HG03175 (cell line): ENCODE data around the gene MDM4.

Source experiments
- ATAC-seq: cut with Tn5 transposase; IDR thresholded peaks from one replicate; pipeline ENCODE4 v1.9.1; 2021; ENCODE audit warnings: mild to moderate bottlenecking, moderate library complexity; ENCODE audit not compliant: unreplicated experiment

The MDM4 gene

GRCh38 chr1:204487256-204487615, 29.0 kb upstream of the MDM4 start:
- no peak for ATAC-seq

GRCh38 chr1:204491655-204492054, 24.6 kb upstream of the MDM4 start:
- no peak for ATAC-seq

- ATAC-seq = no peak
Measured at GRCh38 chr1:204493145-204493983, 22.8 kb upstream of the MDM4 start.

DNA sequence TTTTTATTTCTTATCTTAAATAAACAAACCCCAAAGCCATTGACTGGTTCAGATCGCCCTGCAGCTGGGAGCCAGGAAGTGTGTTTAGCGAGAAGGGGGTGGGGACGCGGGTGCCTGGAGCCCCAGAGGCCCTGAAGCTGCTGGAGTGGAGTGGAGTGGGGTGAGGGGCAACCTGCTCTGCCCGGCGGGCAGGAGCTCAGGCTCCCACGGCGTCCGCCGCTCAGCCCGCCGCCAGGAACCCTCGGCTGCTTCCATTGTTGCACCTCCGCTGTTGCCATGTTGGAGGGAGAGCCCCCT, 22.3 kb upstream of the MDM4 start:
- ATAC-seq = peak; percentile 35

DNA sequence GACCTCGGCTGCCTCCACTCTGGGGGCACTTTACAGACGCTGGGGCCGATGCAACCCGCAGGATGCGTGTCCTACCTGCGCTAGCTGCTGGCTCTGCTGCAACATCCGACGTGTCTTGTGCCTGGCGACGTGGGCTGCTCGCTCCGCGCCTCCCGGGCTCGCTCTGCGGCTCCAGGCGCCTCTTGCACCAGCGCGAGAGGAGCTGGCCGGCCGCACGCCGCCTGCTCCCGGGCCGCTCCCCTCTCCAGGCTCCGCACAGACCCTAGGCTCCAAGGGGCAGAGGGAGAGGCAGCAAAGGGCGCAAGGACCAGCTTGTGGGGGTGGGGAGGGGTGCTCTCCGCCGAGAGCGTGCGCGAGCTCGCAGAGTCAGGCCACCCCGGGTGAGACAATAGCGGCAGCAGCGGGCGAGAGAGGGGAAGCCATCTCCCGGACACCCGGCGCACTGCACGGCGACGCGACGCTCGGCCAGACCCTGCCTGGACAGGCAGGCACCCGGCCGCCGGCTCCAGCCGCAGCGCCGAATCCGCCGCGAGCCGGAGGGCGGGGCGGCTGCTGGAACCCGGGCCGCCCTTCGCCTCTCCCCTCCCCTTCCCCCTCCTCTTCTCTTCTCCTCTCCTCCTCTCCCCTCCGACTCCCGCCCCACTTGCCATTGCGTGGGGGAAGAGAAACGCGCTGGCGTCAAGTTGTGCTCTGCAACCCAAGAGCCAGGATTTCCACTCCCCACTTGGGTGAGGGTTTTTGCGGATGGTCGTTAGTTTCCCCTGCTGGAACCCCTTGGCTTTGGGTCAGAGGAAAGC, 21.7 kb upstream of the MDM4 start, which contains the start of gene PIK3C2B:
Gene PIK3C2B, minus strand, starts transcription at position 525 of the 797 bp plus-strand sequence. CDS start 25,003 bp downstream, outside the sequence.
- ATAC-seq = peak; percentile 88

DNA sequence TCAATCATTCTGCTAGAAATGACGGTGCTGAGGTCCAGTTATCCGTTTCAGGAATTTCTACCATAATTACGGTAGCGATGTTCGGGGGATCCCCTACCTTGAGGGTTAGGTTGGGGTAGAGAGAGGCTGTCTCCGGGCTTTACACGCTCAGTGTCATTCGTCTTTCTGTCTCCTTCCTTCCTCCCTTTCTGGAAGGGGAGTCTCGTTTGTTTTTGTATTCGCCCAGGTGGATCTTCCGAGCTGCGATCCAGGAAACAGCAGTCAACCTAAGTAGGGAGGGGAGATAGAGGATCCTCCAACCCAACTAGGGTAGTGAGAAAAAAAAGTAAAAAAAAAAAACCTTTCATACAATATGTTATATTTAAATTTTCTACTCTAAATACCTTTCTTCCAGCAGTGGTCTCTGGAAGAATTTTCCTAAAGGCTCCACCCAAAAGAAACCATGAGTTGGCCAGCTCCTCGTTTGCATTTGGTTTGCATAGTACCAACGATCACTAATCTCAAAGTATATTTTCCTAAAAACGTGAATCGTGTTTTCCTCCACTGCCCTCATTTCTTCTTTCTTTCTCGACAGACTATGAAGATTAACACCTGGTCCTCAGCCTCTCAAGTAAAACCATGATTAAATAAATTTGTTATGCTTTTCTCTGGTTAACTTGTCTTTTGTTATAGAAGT, 21.0 kb upstream of the MDM4 start:
- peak; percentile 21 for ATAC-seq

DNA sequence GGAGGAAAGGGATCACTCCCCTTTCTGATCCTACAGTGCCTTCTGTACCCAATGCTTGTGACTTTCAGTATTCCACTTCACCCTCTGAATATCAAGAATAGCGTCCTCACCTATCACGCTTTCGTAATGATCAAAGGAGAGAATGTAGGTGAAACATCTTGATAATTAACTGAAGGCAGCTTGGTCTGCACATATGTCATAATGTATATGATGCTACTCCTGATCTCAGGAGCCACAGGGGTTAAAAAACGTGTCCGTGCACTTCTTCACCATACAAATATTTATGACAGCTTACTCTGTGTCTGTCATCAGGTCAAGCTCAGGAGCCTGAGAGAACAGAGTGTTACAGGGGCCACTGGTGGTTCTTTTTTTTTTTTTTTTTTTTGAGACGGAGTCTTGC, 20.4 kb upstream of the MDM4 start:
- ATAC-seq = no peak

- ATAC-seq = no peak
Measured at GRCh38 chr1:204498981-204499380, 17.2 kb upstream of the MDM4 start.

- no peak for ATAC-seq
Measured at GRCh38 chr1:204499511-204500468, 16.4 kb upstream of the MDM4 start.

DNA sequence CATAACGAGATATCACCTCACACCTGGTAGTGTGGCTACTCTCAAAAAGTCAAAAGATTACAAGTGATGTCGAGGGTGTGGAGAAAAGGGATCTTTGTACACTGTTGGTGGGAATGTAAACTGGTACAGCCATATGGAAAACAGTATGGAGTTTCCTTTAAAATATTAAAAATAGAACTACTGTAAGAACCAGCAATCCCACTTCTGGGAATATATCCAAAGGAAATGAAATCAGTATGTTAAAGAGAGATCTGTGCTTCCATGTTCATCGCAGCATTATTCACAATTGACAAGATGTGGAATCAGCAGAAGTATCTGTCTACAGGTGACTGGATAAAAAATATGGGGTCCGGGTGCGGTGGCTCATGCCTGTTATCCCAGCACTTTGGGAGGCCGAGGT, 14.0 kb upstream of the MDM4 start:
- ATAC-seq = no peak

- no peak for ATAC-seq
Measured at GRCh38 chr1:204503122-204503912, 12.9 kb upstream of the MDM4 start.

DNA sequence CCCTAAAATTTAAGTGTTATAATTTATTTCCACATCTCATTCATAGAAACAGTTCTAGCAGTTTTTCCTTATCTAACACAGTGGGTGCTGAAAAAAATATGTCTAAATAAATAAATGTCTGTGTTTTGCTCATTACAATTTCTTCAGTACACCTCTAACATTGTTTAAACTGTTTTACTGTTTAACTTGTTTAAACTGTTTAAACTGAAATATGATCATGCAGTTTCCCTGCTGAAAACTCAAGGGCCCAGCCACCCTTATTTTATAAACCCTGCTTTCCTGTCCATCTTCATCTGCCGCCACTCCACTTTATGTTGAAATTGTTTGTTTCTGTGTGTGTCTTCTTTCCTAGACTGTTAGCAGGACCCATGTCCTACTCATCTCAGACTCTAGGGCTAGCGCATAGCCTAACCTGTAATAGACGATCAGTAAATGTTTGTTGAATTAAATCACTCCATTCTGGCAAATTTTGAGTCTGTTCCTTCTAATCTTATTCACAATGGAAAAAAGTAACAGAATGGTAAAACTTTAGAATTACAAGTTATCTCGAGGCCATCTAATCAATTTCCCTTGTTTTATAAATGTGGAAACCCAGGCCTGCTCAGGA, 12.2 kb upstream of the MDM4 start:
- no peak for ATAC-seq

DNA sequence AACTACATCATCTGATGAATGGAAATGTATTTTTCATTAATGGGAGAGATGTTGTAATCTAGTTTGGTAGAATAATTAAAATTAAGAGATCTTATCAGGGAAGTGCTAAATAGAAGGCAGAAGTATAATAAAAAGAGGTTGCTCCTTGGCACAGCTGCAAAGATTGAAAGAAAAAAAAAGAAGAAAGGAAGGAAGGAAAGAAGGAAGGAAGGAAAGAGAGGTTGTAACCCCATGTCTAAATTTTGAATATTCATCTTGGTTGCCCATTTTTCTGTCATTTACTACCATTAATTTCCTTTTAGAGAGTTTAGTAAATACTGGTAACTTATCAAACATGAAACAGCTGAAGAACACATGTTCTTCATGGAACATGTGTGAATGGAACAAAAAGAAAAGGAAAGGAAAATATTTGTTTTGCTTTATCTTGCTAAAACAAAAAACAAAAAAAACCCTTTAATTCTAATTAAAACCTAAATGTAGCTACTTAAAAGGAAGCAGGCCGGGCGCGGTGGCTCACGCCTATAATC, 10.5 kb upstream of the MDM4 start:
- no peak for ATAC-seq

GRCh38 chr1:204506201-204506968, 9.8 kb upstream of the MDM4 start:
- ATAC-seq = peak; percentile 68

DNA sequence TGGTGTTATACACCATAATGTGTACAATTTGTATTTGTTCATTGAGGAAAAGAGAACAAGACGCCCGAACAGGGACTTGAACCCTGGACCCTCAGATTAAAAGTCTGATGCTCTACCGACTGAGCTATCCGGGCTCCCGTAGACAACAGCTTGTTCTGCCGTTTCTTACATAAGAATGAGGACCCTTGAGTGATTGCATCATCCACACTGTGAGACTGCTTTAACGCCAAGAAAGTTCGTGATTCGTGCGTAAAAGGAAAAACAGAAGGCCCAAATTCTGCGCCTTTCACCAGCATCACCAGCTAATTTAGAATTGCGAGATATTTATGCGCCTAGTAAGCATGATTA, 9.3 kb upstream of the MDM4 start:
- ATAC-seq = peak; percentile 68

DNA sequence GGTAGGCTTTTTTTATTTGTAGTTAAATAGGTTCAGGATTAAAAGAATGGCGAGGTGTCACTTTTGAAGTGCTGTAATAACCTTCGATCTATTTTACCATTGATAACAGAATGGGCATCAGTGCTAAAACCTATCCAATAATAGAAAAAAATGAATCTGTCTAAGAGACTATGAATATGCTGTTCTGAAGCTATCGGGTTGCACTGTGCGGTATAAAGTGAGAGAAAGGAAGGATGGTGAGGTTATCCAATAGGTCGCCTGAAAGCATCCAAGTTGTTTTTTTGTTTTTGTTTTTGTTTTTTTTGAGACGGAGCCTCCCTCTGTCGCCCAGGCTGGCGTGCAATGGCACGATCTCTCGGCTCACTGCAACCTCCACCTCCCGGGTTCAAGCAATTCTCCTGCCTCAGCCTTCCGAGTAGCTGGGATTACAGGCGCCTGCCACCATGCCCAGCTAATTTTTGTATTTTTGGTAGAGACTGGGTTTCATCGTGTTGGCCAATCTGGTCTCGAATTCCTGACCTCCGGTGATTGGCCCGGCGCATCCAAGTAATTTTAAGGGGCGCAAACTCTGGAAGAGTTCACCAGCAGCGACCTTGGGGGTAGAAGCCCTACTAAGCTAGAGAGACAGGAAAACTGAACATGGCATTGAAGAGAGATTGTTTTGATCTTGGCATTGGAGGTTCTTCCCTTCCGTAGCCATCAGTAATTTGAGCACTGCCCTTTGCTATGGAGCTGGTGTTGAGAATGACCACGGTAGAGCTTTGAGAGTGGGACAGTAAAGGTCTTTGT, 8.7 kb upstream of the MDM4 start:
- peak; percentile 19 for ATAC-seq

GRCh38 chr1:204509186-204509635, 7.0 kb upstream of the MDM4 start:
- ATAC-seq = no peak

DNA sequence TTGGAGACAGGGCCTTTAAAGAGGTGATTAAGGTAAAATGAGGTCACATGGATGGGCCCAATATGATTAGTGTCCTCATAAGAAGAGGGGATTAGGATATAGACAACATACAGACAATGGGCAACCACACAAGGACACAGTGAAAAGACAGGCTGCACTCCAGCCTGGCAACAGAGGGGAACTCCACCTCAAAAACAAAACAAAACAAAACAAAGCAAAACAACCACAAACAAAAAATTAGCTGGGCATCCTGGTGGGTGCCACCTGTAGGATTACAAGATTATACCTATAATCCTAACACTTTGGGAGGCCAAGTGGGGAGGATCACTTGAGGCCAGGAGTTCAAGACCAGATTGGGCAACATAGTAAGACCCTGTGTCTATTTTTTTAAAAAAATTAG, 4.8 kb upstream of the MDM4 start:
- no peak for ATAC-seq
